ENCODE measurements around the gene PRKCH.

DNA sequence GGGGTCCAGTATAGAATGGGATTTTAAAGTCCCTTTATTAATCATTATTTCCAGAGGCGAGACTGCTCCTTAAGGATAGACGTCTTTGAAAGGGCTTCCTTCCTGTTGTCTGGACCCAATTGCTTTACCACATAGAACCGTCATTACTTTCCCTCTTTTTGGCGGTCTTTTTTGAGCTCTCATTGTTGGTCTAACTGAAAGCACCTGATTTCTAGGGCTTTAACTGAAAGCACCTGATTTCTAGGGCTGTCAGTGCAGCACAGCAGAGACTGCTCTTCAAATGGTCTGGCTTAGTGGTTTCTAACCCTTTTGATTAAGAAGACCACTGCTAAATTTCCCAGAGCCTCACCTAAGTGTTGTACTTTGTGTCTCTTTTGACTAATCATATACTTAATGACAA, 95.8 kb downstream of the PRKCH start:
- TF ChIP-seq JUND (IDR thresholded peaks at IDR 0.05; ENCODE audit: low read depth, low read length) (no peak), RAD21 (IDR thresholded peaks at IDR 0.05; ENCODE audit: insufficient read depth, low read depth, low read length) (no peak), FOXM1 (IDR thresholded peaks at IDR 0.05; ENCODE audit: low read depth, low read length) (no peak), SIN3A (IDR thresholded peaks at IDR 0.05; ENCODE audit: low read depth, low read length) (no peak), FOS (IDR thresholded peaks at IDR 0.05; ENCODE audit: borderline replicate concordance, extremely low read depth, insufficient read length) (no peak)
- TF ChIP-seq, protein P1, sequence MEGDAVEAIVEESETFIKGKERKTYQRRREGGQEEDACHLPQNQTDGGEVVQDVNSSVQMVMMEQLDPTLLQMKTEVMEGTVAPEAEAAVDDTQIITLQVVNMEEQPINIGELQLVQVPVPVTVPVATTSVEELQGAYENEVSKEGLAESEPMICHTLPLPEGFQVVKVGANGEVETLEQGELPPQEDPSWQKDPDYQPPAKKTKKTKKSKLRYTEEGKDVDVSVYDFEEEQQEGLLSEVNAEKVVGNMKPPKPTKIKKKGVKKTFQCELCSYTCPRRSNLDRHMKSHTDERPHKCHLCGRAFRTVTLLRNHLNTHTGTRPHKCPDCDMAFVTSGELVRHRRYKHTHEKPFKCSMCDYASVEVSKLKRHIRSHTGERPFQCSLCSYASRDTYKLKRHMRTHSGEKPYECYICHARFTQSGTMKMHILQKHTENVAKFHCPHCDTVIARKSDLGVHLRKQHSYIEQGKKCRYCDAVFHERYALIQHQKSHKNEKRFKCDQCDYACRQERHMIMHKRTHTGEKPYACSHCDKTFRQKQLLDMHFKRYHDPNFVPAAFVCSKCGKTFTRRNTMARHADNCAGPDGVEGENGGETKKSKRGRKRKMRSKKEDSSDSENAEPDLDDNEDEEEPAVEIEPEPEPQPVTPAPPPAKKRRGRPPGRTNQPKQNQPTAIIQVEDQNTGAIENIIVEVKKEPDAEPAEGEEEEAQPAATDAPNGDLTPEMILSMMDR (IDR thresholded peaks at IDR 0.05 in 2 of 3, conservative IDR thresholded peaks at IDR 0.05 in 1 of 3; ENCODE audit: control insufficient read depth in 2 of 3, extremely low read depth in 1 of 3, insufficient read depth in 1 of 3, low read depth in 3 of 3, low read length in 3 of 3) = no peak

Data from GM12878 (cell line).